Cerebellar nuclear complex (tissue), 1 donor: ENCODE measurements around the gene RITA1.
"Not testable (repeated sequence)": the region's sequence is repeated elsewhere in the genome, so short reads cannot be mapped to it uniquely, and the experiment has no call there.

Experiments
- DNase-seq, 2 experiments: peaks; one replicate each; lab custom pipeline; 2025; lab: John Stamatoyannopoulos, UW

Gene RITA1, protein sequence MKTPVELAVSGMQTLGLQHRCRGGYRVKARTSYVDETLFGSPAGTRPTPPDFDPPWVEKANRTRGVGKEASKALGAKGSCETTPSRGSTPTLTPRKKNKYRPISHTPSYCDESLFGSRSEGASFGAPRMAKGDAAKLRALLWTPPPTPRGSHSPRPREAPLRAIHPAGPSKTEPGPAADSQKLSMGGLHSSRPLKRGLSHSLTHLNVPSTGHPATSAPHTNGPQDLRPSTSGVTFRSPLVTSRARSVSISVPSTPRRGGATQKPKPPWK

DNA sequence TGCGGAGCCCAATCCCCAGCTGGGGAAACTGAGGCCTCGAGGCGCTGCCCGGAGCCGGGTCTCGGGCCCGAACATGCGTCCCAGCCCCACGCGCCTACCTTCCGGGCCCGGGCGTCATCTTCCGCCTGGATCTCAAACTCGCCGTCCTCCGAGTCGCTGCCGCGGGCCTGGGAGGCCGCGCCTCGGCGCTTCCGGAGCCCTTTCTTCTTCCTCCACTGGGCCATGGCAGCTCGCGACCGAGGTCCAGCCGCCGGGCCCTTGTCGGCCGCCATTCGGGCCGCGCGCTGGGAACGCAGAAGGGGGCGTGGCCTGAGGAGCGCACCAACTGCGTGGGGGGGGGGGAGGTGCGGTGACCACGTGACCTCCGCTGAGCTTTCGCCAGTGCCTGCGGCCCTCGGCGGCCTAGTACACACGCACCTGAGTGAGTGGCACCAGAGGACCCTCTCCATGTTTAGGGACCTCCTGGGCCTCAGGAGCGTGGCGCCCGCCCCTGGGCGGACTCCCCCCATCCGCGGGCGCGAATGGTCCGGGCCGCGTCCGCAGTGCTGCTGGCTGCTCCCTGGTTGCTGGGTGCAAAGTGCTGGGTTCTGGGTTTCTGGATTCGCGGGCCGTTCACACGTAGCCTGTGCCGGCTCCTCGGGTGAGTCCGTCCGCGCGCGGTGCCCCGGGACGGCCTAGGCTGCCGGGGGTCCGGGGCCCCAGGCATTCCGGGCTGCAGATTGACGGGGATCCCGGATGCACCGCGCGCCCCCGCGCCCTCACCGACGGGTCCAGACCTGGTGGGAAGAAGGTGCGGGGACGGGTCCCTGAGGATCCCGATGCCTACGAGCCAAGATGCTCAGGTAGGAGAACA is at the start of gene RITA1, which contains the start of gene DDX54:
Gene RITA1, plus strand, starts transcription at position 542 of the 853 bp plus-strand sequence. CDS start 1,026 bp downstream, outside the sequence.
Gene DDX54, minus strand, starts transcription at position 299 of the 853 bp plus-strand sequence. Its CDS starts 27 bp downstream, at position 272.
- DNase-seq: no peak

DNA sequence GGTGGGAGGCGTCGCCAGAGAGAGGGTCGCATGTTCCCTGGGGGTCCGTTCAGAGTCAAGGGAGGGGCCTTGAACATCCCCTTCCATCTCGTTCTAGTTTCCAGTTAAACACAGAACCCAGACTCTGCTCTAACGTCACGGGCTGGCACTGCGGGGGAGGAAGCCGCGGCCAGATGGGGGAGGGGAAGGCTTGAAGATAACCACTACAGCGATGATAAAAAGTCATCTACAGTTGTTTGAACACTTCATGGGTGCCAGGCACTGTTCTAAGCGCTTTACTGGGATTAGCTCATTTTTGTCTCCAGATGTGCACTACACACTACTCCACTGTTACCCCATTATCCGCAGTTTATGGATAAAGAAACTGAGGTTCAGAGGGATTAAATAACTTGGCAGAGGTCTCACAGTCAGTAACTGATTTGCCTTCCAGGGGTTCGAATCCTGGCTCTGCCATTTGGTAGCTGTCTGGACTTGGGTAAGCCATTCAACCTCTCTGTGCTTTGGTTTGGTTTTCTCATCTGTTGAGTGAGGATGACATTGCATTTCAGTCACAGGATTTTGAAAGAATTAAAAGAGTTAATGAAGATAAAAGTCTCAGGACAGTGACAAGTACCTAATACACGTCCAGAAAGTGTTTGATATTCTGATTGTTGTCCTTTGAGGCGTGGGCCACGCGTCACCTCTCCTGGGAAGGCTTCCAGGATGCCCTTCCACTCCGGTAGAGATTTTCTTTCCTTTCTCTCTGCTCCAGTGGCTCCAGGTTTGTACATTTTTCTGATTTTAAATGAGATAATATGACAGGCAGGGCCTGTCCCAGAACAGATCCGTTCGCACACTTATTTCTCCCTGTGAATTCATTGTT is 49.2 kb upstream of the RITA1 start:
- no peak for DNase-seq

DNA sequence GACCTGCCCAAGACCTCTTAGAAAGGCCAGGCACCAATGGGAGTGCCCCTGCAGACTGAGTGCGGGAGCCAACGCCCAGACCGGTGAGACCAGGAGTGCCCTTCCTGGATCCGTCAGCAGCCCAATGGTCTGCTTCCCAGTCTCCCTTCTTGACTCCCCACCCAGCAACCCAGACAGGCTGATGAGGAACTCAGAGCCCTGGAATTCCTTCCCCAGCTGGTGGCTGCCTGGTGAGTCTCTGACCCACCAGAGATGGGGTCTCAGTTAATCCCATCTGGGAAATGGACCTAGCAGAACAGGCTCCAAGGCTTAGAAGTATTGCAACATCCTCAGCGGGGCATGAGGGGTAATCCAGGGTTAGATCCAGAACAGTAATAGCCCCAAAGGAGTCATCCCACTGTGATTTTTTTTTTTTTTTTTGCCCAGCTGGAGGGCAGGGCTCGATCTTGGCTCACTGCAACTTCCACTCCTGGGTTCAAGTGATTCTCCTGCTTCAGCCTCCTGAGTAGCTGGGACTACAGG is 48.5 kb upstream of the RITA1 start:
- no peak for DNase-seq

DNA sequence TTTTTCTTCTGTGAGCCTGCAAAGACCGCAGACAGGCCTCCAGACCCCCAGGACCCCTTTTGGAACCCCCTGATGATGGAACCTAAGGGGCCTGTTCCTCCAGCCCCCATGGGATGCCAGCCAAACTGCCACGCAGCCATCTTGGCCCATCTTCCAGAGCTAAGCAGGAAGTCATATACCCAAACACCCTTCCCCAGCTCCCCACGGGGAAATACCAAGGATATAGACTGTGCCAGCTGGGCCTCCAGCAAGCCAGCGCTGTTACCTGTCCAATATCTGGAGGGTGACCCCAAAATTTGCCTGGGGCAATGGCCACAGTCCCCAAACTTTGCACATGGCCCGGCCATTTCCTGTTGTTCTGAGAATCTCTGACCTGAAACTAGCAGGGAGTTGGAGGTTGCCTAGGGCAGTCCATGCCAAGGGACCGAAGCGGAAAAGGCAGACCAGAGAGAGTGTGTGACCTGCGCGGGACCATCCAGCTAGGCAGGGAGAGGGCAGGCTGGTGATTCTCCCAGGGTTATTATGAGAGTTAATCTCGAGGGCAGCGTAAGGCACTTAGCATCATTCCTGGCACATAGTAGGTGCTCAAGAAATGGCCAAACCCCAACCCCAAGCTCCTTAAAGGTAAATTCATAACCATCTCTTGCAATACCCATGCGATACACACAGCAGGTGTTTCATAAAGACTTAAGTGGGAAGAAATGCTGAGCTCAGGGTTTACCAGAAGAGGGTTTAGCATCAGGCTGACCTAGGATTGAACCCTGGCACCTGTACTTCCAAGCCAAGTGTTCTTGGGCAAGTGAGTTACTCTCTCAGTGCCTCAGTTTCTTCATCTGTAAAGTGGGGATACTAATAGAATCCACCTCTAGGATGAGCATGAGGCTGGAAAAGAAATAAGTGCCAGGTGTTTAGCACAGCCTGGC is 47.4 kb upstream of the RITA1 start:
- no peak for DNase-seq

DNA sequence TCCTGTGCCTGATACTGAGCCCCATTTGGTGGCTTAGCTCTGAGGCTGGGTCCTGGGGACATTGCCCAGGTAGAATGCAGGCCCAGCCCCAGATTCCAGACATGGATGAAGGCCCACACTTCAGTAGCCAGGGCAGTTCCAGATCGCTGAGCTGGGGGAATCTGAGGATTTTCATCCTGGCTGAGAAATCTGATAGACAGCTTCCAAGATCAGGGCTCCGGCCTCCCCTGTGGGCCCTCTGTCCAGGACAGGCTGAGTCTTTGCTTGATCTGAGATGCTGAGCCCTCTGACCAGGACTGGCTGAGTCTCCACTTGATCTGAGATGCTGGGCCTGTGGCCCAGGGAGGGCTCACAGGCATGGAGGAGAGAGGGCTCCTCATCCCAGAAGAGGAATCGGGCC is 46.7 kb upstream of the RITA1 start:
- no peak for DNase-seq

DNA sequence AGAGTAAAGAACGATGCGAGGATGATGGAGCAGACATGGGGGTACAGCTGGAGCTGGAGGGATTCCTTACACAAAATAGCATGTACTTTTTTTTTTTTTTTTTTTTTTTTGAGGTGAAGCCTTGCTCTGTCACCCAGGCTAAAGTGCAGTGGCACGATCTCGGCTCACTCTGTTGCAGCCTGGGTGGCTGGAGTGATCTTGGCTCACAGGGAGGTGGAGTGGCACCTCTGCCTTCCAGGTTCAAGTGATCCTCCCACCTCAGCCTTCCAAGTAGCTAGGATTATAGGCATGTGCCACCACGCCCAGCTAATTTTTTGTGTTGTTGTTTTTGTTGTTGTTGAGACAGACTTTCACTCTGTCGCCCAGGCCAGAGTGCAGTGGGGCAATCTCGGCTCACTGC is 44.8 kb upstream of the RITA1 start:
- DNase-seq: no peak

DNA sequence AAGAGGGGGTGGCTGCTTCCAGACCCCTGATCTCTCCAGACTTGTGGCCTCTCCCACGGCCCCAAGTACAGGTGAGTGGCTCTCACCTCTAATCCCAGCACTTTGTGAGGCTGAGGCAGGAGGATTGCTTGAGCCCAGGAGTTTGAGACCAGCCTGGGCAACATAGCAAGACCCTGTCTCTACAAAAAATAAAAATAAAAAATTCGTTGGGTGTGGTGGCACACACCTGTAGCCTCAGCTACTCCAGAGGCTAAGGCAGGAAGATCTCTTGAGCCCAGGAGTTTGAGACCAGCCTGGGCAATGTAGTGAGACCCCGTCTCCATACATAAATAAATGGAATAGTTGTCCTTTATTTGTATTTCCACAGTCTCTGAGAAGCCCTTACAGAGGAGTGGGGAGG is 43.8 kb upstream of the RITA1 start:
- not testable (repeated sequence) for DNase-seq

DNA sequence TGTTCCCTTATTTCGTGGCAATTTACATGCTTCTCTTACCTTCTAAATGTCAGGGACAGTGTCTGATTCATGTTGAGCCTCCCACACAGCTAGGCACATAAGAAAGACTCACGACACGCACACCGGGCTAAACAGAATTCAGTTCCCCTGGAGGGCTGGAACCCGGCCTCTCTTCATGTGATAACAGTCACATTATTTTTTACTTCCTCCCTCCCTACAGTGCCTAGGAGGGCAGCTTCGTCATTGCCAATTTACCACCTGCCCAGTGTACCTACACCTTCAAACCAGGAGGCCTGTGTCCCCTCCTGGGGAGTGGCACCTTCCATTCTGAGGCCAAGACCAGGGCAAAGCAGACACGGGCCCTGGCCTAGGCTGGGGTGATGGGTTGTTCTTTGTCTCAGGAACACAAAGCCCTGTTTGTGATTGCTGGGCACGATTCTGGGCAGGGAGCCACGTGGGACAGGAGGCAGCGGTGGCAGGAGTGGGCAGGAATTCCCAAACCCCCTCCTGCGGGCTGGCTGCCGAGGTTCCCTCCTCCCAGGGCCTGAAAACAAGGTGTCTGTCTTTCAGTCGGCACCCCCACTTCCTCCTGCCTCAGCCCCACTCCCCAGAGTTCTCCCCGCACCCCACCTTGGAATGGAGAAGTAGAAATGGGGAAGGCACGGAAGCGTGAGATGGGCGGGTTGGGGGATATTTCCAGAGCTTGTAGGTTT is 43.2 kb upstream of the RITA1 start:
- peak in 1 of 2 experiments; percentile 1 for DNase-seq

DNA sequence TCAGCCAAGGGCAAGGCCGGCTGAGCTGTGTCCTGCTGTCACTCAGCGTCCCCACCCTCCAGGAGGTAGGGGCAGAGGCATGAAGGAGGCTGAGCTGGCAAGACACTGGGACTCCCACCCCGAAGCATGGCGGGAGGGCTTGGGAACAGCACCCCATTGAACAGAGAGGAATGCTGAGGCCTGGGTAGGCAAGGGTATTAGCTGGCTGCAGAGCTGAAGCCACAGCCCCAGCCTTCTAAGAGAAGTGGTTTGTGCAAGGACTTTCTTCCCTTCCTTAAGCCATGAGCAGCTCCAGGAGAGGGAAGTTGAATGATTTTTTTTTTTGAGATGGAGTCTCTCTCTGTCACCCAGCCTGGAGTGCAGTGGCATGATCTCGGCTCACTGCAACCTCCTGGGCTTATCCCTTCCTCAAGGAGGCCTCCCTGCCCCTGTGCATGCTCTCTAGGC is 42.6 kb upstream of the RITA1 start:
- no peak for DNase-seq

DNA sequence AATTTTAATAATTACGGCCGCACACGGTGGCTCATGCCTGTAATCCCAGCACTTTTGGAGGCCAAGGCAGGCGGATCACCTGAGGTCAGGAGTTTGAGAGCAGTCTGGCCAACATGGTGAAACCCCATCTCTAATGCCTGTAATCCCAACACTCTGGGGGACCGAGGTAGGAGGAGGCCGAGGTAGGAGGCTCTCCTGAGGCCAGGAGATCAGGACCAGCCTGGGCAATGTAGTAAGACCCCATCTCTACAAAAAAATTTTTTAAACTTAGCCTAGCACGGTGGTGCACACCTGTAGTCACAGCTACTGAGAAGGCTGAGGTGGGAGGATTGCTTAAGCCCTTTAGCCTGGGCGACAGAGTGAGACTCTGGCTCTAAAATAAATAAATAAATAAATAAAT is 41.6 kb upstream of the RITA1 start:
- no peak for DNase-seq

DNA sequence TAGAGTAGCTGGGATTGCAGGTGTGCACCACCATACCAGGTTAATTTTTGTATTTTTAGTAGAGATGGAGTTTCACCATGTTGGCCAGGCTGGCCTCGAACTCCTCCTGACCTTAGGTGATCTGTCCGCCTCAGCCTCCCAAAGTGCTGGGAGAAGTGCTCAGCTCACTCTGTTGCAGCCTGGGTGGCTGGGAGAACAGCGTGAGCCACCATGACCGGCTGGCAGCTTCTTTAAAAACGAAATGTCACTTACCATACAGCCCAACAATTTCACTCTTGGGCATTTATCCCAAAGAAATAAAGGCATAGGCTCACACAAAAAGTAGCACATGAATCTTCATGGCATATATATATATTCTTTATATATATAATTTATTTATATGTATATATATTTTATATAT is 40.7 kb upstream of the RITA1 start:
- no peak for DNase-seq

DNA sequence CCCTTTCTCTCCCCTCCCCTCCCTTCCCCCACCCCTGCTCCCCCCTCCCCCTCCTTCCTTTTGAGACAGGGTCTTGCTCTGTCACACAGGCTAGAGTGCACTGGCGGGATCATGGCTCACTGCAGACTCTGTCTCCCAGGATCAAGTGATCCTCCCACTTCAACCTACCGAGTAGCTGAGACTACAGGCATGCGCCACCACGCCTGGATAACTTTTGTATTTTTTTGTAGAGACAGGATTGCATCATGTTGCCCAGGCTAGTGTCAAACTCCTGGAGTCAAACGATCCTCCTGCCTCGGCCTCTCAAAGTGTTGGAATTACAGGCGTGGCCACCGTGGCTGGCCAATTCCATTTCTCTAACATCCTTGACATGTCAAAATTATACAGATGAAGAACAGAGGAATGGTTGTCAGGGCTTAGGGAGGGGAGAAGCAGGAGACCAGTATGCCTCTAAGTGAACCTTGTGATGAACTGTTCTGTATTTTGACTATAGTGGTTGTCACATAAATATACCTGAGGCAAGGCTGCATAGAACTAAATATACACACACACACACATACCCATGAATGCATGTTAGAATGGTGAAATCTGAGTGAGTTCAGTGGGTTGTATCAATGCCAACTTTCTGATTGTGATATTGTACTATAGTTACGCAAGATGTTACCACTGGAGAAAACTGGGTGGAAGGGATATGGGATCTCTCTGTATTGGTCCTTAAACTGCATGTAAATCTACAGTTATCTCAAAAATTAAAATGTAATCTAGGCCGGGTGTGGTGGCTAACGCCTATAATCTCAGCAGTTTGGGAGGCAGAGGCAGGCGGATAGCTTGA is 39.6 kb upstream of the RITA1 start:
- DNase-seq: no peak

DNA sequence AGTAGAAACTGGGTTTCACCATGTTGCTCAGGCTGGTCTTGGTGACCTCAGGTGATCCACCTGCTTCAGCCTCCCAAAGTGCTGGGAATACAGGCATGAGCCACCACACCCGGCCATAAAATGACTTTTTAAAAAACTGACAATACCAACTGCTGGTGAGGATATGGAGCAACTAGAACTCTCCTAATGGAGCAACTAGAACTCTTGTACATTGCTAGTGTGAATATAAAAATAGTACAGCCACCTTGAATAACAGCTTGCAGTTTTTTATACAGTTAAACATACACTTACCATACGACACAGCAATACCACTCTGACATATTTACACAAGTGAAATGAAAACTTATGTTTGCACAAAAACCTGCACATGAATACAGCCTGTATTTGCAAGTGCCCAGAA is 38.5 kb upstream of the RITA1 start:
- no peak for DNase-seq

DNA sequence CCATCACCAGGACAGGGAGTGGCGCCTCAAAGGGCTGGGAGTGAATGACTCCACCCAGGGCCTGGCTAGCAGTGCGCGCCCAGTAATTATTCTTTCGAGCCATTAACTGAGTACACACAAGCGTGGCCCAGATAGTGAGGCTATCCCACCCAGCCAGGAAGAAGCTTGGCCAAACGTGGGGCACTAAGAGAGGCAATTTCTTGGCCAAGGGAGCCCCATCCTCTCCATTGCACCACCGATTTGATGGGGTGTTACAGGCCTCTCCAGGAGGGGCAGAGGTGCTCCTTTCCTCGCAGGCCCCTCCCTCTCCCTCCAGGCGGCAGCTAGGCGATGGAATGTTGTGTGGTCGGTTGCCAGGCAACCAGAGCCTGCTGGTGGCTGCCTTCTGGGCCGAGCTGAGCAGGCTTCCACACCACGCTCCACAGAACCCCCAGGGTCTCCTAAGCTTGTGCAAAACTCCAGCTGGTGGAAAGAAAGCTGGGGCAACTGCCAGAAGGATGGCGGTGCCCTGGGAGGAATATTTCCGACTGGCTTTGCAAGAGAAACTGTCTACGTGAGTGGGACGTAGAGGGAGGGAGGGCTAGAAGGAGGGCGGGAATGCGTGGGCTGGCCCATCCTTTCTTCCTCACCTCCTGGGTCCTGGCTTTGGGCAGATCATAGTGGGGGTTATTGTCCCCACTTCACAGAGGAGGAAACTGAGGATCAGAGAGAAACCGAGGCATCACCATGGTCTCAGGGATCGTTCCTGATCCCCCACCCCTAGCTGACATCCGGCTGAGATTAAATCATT is 36.0 kb upstream of the RITA1 start, which contains the start of gene CFAP73:
Gene CFAP73, plus strand, starts transcription at position 364 of the 790 bp plus-strand sequence. Its CDS starts 134 bp downstream, at position 498.
- DNase-seq: no peak

DNA sequence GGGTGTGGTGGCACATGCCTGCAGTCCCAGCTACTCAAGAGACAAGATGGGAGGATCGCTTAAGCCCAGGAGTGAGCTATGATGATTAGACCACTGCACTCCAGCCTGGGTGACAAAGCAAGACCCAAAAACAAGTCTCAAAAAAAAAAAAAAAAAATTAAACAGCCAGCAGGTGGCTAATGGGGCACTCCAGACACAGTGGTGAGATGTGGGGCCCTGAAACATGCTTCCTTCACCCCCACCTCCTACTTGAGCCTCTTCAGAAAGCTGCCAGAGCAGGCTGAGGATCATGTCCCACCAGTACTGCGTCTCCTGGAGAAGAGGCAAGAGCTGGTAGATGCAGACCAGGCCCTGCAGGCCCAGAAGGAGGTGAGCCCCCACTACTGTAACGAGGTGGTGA is 33.9 kb upstream of the RITA1 start:
- DNase-seq: no peak

DNA sequence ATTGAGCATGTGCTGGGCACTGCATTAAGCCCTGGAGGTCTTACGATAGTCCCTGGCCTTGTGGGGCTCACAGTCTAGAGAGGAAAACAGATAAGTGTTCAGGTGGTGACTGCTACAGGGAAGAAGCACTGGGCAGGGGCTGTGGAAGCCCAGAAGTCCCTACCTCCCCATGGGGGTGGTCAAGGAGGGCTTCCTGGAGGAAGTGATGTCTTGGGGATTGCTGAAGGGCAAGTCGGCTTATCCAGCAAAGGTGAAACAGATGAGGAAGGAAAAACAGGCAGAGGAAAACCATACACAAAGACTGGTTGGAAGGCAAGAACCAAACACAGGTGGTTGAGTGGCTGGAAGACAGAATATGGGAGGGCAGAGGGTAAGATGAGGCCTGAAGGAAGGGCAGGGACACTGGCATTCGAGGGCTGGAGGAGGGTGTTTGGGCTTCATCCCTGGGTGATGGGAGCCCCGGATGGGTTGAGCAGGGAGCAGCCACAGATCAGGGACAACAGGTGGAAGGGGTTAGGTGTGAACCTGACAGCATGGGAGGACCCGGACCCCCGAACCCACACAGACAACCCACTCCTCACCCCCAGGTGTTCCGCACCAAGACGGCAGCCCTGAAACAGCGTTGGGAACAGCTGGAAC is 33.2 kb upstream of the RITA1 start:
- DNase-seq: no peak
